ENCODE data around the gene MORN5. TPM values are rescaled to one million over a fixed set of nuclear protein-coding genes. Genes with fewer than 3 reads are reported as not detected.

Gene MORN5
- total and polyA plus RNA-seq, 9 of the 15 experiments (the other 6 are each of a cell fraction or from before 2014, with no cell fraction given) = not detected

DNA sequence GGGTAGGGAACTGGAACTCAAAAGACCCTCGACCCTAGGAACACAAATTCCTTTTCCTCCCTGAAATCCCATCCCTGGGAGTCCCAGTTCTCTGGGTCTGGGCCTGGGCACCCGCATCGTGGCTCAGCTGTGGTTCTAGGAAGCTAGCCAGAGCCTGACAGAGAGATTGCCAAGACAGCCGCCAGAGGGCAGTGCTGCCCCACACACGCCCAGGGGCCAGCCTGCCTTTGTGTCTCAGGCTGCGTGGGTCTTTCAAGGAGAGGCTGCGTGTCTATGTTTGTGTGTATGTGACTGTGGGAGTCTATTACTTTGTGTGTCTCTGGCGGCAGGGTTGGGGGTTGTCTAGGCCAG, 34.6 kb upstream of the MORN5 start (continued):
- TF ChIP-seq, protein P1, sequence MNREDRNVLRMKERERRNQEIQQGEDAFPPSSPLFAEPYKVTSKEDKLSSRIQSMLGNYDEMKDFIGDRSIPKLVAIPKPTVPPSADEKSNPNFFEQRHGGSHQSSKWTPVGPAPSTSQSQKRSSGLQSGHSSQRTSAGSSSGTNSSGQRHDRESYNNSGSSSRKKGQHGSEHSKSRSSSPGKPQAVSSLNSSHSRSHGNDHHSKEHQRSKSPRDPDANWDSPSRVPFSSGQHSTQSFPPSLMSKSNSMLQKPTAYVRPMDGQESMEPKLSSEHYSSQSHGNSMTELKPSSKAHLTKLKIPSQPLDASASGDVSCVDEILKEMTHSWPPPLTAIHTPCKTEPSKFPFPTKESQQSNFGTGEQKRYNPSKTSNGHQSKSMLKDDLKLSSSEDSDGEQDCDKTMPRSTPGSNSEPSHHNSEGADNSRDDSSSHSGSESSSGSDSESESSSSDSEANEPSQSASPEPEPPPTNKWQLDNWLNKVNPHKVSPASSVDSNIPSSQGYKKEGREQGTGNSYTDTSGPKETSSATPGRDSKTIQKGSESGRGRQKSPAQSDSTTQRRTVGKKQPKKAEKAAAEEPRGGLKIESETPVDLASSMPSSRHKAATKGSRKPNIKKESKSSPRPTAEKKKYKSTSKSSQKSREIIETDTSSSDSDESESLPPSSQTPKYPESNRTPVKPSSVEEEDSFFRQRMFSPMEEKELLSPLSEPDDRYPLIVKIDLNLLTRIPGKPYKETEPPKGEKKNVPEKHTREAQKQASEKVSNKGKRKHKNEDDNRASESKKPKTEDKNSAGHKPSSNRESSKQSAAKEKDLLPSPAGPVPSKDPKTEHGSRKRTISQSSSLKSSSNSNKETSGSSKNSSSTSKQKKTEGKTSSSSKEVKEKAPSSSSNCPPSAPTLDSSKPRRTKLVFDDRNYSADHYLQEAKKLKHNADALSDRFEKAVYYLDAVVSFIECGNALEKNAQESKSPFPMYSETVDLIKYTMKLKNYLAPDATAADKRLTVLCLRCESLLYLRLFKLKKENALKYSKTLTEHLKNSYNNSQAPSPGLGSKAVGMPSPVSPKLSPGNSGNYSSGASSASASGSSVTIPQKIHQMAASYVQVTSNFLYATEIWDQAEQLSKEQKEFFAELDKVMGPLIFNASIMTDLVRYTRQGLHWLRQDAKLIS (CRISPR knock-in tag; IDR thresholded peaks at IDR 0.05) = no peak
- 0 out of 2 replicates have a peak, but pooled peaks have one; percentile 15 for TF ChIP-seq JUN (IDR thresholded peaks at IDR 0.05; ENCODE audit: borderline replicate concordance, low read depth, low read length)
- TF ChIP-seq JUN (CRISPR knock-in tag; IDR thresholded peaks at IDR 0.05; ENCODE audit: borderline replicate concordance) = no peak
- no peak for TF ChIP-seq HNRNPUL1 (IDR thresholded peaks at IDR 0.05; ENCODE audit: low read length)
- no peak for TF ChIP-seq GABPB2 (CRISPR knock-in tag; conservative IDR thresholded peaks at IDR 0.05)
- 0 out of 2 replicates have a peak, but pooled peaks have one; percentile 9 for TF ChIP-seq JUND (IDR thresholded peaks at IDR 0.05; ENCODE audit: borderline replicate concordance, low read depth, low read length)
- no peak; the same call in 2 of the 3 replicates for TF ChIP-seq JUND (tag; IDR thresholded peaks at IDR 0.05; ENCODE audit: borderline replicate concordance, low read depth, low read length)
- TF ChIP-seq KLF10 (CRISPR knock-in tag; IDR thresholded peaks at IDR 0.05) = no peak
- TF ChIP-seq, protein P2, sequence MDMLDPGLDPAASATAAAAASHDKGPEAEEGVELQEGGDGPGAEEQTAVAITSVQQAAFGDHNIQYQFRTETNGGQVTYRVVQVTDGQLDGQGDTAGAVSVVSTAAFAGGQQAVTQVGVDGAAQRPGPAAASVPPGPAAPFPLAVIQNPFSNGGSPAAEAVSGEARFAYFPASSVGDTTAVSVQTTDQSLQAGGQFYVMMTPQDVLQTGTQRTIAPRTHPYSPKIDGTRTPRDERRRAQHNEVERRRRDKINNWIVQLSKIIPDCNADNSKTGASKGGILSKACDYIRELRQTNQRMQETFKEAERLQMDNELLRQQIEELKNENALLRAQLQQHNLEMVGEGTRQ (CRISPR knock-in tag; IDR thresholded peaks at IDR 0.05) = no peak
- no peak for TF ChIP-seq ZNF79 (CRISPR knock-in tag; IDR thresholded peaks at IDR 0.05; ENCODE audit: low read depth)
- TF ChIP-seq, protein P3, sequence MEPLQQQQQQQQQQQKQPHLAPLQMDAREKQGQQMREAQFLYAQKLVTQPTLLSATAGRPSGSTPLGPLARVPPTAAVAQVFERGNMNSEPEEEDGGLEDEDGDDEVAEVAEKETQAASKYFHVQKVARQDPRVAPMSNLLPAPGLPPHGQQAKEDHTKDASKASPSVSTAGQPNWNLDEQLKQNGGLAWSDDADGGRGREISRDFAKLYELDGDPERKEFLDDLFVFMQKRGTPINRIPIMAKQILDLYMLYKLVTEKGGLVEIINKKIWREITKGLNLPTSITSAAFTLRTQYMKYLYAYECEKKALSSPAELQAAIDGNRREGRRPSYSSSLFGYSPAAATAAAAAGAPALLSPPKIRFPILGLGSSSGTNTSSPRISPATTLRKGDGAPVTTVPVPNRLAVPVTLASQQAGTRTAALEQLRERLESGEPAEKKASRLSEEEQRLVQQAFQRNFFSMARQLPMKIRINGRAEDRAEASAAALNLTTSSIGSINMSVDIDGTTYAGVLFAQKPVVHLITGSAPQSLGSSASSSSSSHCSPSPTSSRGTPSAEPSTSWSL (CRISPR knock-in tag; IDR thresholded peaks at IDR 0.05; ENCODE audit: borderline replicate concordance) = no peak
- peak; percentile 35; the same call in 1 of the 2 replicates for TF ChIP-seq NFIC (IDR thresholded peaks at IDR 0.05)
- TF ChIP-seq SMARCE1 (IDR thresholded peaks at IDR 0.05) = no peak
- TF ChIP-seq, protein P4, sequence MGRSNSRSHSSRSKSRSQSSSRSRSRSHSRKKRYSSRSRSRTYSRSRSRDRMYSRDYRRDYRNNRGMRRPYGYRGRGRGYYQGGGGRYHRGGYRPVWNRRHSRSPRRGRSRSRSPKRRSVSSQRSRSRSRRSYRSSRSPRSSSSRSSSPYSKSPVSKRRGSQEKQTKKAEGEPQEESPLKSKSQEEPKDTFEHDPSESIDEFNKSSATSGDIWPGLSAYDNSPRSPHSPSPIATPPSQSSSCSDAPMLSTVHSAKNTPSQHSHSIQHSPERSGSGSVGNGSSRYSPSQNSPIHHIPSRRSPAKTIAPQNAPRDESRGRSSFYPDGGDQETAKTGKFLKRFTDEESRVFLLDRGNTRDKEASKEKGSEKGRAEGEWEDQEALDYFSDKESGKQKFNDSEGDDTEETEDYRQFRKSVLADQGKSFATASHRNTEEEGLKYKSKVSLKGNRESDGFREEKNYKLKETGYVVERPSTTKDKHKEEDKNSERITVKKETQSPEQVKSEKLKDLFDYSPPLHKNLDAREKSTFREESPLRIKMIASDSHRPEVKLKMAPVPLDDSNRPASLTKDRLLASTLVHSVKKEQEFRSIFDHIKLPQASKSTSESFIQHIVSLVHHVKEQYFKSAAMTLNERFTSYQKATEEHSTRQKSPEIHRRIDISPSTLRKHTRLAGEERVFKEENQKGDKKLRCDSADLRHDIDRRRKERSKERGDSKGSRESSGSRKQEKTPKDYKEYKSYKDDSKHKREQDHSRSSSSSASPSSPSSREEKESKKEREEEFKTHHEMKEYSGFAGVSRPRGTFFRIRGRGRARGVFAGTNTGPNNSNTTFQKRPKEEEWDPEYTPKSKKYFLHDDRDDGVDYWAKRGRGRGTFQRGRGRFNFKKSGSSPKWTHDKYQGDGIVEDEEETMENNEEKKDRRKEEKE (IDR thresholded peaks at IDR 0.05; ENCODE audit: borderline replicate concordance in 1 of 2, control insufficient read depth in 1 of 2, low read depth in 2 of 2, low read length in 1 of 2) = no peak
- no peak for TF ChIP-seq BACH1 (tag; IDR thresholded peaks at IDR 0.05)
- peak; percentile 98 for TF ChIP-seq ARID2 (IDR thresholded peaks at IDR 0.05)
- no peak for TF ChIP-seq KDM5B (IDR thresholded peaks at IDR 0.05; ENCODE audit: insufficient replicate concordance, low read depth, low read length)
- TF ChIP-seq ZNF23 (CRISPR knock-in tag; IDR thresholded peaks at IDR 0.05) = no peak
- no peak for TF ChIP-seq MEF2D (tag; conservative IDR thresholded peaks at IDR 0.05; ENCODE audit: low read depth)
- TF ChIP-seq NBN (IDR thresholded peaks at IDR 0.05; ENCODE audit: low read depth) = 0 out of 2 replicates have a peak, but pooled peaks have one; percentile 42
- TF ChIP-seq ZNF445 (CRISPR knock-in tag; IDR thresholded peaks at IDR 0.05; ENCODE audit: low read depth) = no peak

Data from K562 (cell line).